ENCODE results near the gene TCEANC.

TCEANC gene

GRCh38 chrX:13692771-13693231, 39.9 kb downstream of the TCEANC start:
- DNase-seq (ENCODE audit: low read depth) = no peak

GRCh38 chrX:13693341-13693961, 40.5 kb downstream of the TCEANC start:
- DNase-seq (ENCODE audit: low read depth) = no peak

- DNase-seq (ENCODE audit: low read depth) = no peak
Measured at GRCh38 chrX:13694359-13694758, 41.4 kb downstream of the TCEANC start.

- DNase-seq (ENCODE audit: low read depth) = no peak
Measured at GRCh38 chrX:13694983-13695382, 42.0 kb downstream of the TCEANC start.

GRCh38 chrX:13695601-13696115, 42.7 kb downstream of the TCEANC start:
- no peak for DNase-seq (ENCODE audit: low read depth)

GRCh38 chrX:13697455-13697854, 44.5 kb downstream of the TCEANC start:
- no peak for DNase-seq (ENCODE audit: low read depth)

GRCh38 chrX:13697976-13698375, 45.0 kb downstream of the TCEANC start:
- DNase-seq (ENCODE audit: low read depth) = no peak

- no peak for DNase-seq (ENCODE audit: low read depth)
Measured at GRCh38 chrX:13698432-13698831, 45.5 kb downstream of the TCEANC start.

- DNase-seq (ENCODE audit: low read depth) = no peak
Measured at GRCh38 chrX:13699183-13699826, 46.4 kb downstream of the TCEANC start.

GRCh38 chrX:13700380-13700779, 47.4 kb downstream of the TCEANC start:
- no peak for DNase-seq (ENCODE audit: low read depth)

GRCh38 chrX:13702111-13702789, 49.3 kb downstream of the TCEANC start:
- no peak for DNase-seq (ENCODE audit: low read depth)

- no peak for DNase-seq (ENCODE audit: low read depth)
Measured at GRCh38 chrX:13703135-13703534, 50.2 kb downstream of the TCEANC start.

- DNase-seq (ENCODE audit: low read depth) = no peak
Measured at GRCh38 chrX:13703589-13703988, 50.6 kb downstream of the TCEANC start.

GRCh38 chrX:13711141-13711540, 58.2 kb downstream of the TCEANC start:
- no peak for DNase-seq (ENCODE audit: low read depth)
